HL-60 (cell line): ENCODE results near the gene TULP4.

Experiments
- GABPA ChIP-seq: IDR thresholded peaks from 2 replicates; pipeline ENCODE4 v1.6.1; 2012; ENCODE audit warnings: low read depth
- POLR2AphosphoS5 ChIP-seq: IDR thresholded peaks from 2 replicates; pipeline ENCODE4 v1.6.1; 2012; ENCODE audit warnings: low read depth
- TF ChIP-seq, protein P1 (sequence below): IDR thresholded peaks from one replicate; pipeline ENCODE4 v1.5.1; 2011; ENCODE audit warnings: low read length, control low read depth, inconsistent platforms; ENCODE audit not compliant: insufficient read depth
- TF ChIP-seq, protein P2 (sequence below): IDR thresholded peaks from 2 replicates; pipeline ENCODE4 v1.6.1; 2012; ENCODE audit warnings: low read depth; ENCODE audit not compliant: insufficient replicate concordance

DNA sequence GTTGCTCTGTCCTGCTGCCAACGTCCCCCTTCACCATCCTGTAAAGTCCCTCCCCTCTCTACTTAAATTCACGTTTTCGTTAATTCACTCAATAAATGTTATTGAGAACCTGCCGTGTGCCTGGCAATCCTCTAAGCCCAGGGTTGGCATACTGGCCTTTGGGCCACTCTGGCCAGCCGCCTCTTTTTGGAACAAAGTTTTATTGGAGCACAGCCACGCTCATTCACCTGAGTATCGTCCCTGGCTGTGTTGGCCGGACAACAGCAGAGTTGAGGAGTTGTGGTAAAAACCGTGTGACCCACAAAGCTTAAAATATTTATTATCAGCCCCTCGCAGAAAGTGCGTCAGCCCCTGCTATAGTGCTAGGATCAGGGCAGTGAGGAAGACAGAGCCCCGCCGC, 192.9 kb downstream of the TULP4 start:
- TF ChIP-seq, protein P1, sequence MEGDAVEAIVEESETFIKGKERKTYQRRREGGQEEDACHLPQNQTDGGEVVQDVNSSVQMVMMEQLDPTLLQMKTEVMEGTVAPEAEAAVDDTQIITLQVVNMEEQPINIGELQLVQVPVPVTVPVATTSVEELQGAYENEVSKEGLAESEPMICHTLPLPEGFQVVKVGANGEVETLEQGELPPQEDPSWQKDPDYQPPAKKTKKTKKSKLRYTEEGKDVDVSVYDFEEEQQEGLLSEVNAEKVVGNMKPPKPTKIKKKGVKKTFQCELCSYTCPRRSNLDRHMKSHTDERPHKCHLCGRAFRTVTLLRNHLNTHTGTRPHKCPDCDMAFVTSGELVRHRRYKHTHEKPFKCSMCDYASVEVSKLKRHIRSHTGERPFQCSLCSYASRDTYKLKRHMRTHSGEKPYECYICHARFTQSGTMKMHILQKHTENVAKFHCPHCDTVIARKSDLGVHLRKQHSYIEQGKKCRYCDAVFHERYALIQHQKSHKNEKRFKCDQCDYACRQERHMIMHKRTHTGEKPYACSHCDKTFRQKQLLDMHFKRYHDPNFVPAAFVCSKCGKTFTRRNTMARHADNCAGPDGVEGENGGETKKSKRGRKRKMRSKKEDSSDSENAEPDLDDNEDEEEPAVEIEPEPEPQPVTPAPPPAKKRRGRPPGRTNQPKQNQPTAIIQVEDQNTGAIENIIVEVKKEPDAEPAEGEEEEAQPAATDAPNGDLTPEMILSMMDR, result no peak
- TF ChIP-seq, protein P2, sequence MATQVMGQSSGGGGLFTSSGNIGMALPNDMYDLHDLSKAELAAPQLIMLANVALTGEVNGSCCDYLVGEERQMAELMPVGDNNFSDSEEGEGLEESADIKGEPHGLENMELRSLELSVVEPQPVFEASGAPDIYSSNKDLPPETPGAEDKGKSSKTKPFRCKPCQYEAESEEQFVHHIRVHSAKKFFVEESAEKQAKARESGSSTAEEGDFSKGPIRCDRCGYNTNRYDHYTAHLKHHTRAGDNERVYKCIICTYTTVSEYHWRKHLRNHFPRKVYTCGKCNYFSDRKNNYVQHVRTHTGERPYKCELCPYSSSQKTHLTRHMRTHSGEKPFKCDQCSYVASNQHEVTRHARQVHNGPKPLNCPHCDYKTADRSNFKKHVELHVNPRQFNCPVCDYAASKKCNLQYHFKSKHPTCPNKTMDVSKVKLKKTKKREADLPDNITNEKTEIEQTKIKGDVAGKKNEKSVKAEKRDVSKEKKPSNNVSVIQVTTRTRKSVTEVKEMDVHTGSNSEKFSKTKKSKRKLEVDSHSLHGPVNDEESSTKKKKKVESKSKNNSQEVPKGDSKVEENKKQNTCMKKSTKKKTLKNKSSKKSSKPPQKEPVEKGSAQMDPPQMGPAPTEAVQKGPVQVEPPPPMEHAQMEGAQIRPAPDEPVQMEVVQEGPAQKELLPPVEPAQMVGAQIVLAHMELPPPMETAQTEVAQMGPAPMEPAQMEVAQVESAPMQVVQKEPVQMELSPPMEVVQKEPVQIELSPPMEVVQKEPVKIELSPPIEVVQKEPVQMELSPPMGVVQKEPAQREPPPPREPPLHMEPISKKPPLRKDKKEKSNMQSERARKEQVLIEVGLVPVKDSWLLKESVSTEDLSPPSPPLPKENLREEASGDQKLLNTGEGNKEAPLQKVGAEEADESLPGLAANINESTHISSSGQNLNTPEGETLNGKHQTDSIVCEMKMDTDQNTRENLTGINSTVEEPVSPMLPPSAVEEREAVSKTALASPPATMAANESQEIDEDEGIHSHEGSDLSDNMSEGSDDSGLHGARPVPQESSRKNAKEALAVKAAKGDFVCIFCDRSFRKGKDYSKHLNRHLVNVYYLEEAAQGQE, result no peak
- TF ChIP-seq POLR2AphosphoS5 (no peak), GABPA (no peak)
